NCI-H1092 (cell line): ENCODE measurements around the gene TLX2.

ENCODE experiments used
- DNase-seq: peaks from one replicate; lab custom pipeline; 2025; lab: John Stamatoyannopoulos, UW

TLX2 gene

DNA sequence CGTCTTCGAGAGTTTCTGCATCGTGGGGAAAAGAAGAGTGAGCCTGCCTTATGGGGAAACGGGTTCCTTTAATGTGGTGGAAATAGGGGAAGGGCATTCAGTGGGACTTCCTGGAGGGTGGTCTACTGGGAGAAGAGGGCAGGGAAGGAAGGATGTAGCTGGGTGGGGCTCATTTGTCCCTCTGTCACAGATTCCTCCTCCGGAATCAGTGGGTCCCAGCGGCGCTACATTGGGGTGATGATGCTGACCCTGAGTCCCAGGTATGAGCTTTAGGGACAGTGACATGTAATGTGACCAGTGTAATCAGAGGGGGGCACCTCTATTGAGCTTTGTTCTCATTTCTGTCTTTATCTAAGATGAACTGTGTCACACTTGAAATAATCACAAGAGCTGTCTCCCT is 17.4 kb downstream of the TLX2 start:
- no peak for DNase-seq

DNA sequence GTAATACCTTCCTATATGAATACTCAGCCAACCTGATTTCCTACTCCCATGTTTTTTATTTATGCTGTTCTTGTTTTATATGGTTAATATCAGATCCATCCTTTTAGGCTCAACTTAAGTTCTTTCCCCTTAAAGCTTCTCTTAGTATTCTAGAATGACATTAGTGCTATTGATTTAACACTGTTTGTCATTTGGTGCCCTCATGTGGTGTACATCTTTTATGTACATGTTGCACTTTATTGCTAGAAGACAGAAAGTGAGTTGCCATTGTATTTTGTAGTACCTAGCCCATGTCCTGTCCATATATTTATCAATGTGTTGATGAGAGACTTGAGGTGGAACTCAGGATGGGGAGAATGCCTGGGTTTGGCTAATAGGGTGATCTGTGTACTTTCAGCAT is 18.0 kb downstream of the TLX2 start:
- DNase-seq = no peak

DNA sequence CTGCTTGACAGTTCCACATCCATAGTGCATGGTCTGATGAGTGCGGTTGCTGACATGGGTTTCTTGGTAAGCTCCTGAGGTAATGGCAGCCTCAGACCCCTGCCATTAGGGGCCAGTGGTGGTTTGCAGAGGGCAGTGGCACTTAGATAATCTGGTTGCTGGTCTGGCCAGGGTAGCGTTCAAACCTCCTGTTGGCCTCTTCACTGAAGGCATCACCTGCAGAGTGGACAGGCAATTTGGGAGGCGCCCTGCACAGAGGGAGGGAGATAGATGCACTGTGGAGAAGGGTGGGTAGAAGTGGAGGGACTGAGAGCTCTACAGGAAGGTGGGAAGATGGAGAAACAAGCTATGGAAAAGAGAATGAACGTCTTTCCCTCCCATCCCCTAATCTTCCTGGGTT is 19.2 kb downstream of the TLX2 start:
- DNase-seq = no peak

DNA sequence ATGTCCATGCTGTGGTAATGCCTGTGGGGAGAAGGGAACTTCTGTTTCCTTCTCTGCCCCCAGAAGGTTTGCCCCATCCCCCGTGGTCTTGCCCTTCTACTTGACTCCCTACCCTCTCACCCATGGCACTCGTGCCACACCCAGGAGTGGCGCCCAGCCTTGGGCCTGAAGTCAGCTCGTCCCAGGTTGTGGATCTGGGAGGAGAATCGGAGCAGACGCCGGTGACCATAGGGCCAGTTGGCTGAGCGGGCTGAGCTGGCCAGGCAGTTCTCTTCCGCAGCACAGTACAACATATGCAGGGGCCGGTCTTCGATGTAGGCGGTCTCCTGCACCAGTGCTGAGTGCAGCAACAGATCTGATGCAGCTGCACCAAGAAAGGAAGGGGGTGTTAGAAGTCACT is 20.2 kb downstream of the TLX2 start:
- no peak for DNase-seq

DNA sequence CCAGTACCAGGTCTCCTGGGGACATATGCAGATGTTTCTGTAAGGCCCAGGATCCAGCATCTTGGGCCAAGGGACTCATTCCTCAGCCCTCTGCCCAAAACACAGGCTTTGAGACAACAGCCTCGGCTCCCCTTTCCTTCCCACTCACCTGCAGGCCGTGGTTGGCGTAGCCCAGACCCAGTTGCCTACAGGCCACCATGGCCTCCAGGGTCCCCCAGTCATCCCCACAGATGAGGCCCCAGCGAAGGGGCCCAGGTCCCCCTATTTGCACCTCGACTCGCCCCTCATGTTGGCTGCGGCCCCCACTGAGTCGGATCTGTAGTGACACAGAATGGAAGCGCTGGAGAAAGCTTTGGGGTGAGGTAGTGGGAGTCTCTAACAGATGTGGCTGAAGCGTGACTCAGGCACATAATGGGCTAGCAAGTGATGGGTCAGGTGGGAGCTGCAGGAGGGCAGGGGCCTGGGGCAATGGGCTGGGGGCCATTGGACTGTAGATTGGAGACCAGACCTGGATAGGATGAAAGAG is 21.3 kb downstream of the TLX2 start:
- DNase-seq = no peak

DNA sequence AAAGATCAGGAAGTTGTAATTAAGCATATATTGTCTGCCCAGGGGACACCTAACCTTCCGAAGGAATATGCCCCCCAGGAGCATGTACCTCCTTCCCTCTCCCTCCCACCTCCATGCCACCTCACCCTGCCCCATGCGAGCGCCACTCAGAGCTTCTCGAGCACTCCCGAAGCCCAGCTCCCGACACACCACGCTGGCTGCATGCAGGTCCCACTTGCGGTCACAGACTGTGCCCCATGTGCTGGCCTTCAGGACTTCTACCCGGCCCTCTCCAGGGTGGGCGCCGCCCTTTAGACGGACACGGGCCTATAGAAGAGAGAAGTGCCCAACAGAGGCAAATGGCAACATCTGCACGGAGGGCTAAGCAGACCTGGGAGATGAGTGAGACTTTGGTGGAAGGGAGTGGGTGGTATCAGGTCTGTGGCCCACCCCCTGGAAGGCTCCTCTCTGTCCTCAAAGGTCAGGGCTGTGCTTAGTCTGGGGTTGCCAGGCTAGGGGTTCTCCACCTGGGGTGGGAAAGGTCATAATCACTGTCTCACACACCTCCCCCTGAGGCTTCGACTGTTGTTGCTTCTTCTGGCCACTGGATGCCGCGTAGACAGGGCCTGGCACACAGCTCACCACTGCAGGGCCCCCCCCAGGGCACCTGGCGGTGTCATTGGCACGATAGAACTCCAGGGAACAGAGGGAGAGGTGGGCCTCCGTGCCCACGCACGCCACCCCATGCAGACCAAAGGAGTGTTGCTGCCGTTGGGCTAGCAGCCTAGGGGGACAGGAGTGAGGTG is 22.1 kb downstream of the TLX2 start:
- no peak for DNase-seq

DNA sequence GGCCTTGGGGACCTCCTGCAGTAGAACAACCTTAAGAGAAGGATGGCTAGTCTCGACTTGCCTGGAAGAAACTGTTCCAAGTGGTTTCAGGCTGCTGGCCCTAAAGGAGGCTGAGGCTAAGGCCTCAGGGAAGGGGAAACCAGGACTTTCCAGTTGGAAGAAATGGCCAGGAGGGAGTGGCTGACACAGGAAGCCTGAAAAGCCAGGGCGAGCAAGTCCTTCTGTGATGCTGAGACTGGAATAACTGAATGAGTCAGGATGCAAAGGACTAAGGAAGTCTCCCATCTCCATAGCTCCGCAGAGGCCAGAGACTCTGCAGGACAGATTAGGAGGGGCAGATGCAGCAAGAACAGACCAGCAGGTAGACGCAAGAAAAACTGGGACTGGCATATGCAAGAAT is 22.9 kb downstream of the TLX2 start:
- no peak for DNase-seq

DNA sequence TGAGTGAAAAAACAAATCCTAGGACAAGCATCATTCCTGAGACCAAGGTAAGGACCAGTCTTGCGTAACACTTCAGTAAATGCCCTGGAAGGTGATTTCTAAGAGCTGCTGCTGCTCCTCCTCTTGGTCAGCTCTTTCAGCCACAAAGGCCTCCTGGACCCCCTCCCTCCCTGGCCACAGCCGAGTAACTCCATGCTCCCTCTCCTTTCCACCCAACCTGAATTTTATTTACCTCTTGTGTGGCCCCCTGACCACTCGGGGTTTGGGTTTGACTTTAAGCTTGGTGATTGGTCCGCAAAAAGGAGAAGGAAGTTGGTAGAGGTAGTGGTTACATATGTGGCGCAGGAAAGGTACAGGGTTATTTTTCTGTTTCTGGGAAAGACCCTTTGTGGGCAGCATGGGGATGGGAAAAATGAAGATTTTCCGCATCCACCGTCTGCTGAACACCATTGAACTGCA is 24.7 kb downstream of the TLX2 start:
- DNase-seq = no peak

DNA sequence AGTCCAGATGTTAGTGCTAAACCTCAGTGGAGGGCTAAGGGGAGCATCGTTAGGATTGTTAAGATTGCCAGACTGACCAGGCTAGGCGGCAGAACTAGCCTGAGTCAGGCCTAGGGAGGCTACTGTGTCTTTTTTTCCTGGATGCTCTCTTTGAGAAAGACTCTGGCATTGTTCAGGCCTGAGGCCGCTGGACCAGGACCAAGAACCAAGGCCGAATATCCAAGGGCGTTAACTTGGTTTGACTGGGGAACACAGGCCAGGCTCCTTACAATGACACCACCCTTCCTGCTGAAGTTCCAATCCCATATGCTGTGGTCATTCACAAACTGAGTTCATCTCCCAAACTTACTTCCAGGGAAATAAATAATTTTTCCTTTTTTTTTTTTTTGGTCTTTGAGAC is 26.0 kb downstream of the TLX2 start:
- no peak for DNase-seq

DNA sequence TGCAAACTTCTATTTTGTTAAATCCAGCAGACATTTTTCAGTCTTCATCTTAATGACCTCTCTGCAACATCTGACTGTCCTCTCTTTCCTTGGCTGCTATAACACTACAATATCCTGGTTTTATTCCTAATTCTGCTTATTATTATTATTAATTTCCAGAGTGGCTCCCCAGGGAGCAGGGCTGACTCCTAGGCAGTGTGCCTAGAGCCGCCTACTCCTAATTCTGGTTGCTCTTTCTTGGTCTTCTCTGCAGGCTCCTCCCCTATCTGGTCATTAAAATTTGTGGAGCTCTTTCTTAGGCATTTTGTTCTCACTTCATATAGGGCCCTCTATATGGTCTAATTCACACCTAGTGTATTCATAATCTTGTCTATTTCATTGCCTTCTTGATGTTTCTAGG is 28.7 kb downstream of the TLX2 start:
- no peak for DNase-seq

DNA sequence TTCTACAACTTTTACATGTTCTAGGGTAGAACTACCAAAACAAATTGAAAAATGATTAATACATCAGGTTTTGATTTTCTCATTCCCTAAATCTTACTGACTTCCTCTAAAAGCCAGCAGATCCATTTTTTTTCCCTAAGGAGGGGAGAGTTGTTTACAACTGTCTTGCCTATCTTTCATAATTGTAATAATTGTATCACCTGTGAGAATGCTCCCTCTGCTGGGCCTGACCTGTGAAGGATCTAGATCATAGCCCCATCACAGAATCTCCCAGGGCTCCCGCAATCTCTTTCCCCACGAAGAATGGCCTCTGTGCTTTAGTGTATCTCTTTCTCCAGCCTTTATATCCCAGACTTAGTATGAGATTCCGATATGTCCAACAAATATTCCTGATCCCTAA is 30.4 kb downstream of the TLX2 start:
- DNase-seq = no peak

DNA sequence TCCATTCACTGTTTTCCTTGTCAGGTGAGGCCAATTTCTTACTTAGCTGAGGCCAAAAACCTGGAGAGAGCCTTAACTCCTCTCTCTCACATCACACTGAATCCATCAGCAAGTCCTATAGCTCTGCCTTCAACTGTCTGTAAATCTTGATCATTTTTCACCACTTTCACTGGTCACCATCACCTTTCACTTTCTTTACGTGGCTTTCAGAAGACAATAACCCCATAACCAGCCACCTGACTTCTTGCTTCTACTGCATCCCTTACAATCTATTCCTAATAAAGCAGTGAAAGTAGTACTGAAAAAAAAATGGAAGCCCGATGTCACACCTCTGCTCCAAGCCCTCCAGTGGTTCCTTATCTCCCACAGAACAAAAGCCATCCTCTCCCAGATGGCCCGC is 31.8 kb downstream of the TLX2 start:
- DNase-seq = no peak

DNA sequence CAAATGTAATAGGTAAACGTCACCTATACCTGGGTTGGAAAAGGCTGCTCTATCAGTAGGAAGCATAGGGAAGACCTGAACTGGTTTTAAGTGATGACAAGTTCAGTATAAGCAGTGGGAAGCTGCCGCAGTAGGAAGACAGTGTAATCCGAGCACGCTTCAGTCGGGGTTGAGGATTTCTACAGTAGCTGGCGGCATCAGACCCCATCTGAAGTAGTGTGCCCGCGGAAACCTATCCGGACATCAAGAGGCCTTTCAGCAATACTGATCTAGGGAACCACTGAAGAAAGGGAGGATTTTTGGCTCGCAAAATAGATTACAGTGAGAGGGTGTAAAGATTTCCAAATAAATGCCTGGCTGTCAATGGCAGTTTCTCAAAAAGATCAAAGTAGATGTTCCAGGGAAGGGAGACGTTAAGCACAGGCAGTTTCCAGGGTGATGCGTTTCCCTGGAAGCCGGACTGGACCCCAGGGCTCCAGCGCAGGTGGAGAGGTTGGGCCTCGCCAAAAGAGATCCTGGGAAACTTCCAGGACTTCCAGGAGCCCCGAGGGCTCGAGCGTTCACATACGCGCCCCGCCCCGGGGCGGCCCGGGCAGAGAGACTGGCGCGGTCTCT is 34.1 kb downstream of the TLX2 start:
- DNase-seq = no peak

DNA sequence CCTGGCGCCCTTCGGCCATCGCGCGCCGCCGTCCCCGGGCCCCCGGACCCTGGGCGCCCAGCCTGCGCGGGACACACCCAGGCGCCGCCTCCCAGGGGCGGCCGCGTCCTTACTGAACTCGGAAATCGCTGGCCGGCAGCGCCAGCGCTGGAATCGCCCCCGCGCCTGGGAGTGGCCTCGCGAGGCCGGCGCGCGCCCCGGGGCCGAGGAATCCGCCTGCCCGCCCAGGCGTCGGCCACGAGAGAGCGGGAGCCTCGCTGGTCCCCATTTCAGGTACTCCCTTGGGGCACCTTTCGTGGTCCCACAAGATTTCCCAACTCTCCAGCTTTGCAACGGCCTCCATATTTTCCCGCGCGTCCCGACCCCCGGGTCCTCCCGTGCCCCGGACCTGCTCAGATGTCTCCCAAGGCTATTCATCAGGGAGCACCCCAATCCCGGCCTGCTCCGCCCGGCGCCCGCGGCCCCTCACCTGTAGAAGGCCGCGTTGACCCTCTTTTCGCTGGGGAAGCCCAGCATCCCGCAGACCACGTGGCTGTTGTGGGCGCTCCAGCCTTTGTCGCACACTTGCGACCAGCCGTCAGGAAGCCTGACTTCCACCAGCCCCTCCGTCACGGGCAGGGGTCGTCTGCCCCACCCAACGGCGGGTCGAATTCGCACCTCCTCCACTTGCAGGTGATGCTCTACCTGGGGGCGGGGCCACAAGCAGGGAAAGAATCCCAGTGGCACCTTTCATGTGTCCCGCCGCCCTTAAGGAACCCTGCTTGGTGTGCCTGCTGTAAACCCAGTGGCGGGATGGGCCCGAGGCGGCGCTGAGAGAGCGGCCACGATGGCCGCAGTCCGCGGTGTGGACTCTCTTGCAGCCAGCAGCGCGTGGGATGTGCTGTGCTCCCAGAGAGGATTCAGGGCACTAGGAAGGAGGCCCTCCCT is 34.9 kb downstream of the TLX2 start:
- peak; percentile 35 for DNase-seq

DNA sequence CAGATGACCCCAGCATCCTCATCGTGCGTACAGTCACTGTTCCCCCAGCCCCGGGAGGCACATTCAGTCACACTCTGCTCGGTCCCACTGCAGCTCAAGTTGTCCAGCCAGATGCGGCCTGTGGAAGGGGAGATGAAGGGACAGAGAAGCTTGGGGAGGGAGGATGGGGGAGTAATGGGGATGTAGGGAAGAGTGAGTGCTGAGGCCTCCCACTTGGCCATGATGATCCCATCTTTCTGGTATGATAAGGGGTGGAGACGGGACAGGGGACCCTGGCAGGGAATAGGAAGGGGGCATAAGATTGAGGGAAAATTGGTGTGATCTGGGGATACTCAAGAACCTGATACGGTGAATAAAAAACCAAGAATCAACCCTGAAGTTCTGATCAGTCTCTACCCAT is 36.0 kb downstream of the TLX2 start:
- no peak for DNase-seq

DNA sequence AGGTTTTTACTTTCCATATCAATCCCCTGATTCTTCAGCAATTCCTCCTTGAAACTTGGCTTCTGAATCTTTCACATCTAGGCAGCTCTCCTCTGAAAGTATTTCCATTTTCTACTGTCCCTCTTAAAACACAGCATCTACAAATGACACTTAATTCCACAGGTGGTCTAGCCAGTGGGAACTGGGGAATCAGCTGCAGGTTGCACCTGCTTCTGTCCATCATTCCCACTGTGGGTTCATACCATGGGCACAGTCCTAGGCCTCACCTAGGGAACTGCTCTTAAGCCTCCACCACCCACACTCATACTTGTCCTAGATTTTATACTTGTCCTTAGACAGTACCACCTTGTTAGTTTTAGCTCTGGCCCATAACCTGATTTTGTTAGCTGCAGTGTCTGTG is 37.3 kb downstream of the TLX2 start:
- DNase-seq = no peak

DNA sequence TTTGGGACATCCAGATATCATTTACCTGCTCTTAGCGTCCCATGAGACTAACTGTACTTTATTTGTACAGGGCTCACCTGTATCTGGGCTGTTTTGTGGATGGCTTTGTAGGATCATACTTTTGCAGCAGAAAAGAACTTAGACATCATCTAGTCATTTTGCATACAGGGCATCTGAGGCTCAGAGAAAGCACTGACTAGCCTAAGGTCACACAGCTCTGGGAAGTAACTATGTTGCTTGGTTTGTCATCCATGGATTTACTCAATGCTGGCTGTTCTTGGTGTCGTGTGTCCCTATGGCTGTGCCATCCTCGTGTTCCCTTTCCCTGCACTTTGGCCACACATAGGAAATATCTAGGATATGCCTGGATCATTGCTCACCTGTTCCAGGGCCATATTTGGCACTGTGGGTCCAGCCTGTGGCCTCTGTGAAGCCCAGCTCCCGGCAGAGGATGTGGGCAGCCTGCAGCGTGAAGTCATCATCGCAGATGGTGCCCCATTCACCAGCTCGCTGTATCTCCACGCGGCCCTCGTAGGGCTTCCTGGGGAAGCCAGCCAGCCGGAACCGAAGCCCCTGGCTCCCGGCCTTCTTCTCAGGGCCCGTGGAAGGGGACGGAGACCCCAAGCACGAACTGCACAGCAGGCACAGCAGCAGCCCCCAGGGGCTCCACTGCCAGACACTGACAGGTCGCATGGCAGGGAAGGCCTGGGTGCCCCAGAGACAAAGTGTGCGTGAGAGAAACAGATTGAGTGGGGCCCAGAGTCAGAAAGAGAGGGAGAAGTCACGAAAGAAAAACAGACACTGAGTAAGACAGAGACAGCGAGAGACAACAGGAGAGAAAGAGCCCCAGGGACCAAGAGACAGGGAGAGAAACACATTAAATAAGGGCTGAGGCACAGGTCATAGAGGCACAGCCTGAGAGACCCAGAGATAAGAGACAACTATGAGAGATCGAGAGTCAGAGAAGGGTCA is 38.0 kb downstream of the TLX2 start:
- DNase-seq = no peak

DNA sequence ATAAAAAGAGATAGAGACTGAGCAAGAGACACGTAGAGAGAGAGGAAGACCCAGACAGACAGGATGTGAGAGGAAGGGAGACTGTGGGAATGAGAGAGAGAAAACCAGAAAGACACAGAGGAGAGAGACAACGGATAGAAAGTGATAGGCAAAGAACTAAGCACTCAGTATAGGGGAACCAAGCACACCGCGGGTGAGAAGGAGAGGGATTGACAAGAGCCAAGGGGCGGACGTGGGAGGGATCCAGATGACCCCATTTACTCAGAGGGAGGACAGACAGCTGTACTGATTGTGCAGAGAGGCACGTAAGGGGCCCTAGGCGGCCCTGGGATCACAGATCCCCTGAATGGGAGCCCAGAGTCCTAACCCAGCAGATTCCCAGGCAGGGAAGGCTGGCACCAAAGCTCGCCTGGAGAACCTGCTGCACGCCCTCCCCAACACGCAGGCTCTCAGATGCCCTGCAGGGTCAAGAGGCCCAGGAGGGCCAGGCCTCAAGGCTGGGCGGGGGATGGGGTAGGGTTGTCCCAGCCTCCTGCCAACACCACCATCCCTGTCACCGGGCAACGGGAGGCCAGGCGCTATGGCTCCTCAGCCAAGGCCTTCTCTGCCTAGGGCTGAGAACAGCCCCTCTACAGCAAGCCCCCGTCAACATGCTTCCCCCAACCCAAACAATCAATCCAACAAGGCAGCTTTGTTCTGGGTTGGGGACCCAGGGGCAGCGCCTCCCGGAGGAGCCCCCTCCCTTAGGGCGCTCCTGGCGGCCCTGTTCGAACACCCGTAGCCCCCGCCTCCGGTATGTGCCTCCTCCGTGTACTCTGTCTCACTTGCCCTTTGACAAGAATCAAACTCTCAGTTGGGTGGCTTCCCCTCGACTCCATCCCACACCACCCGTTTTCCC is 38.9 kb downstream of the TLX2 start:
- no peak for DNase-seq

DNA sequence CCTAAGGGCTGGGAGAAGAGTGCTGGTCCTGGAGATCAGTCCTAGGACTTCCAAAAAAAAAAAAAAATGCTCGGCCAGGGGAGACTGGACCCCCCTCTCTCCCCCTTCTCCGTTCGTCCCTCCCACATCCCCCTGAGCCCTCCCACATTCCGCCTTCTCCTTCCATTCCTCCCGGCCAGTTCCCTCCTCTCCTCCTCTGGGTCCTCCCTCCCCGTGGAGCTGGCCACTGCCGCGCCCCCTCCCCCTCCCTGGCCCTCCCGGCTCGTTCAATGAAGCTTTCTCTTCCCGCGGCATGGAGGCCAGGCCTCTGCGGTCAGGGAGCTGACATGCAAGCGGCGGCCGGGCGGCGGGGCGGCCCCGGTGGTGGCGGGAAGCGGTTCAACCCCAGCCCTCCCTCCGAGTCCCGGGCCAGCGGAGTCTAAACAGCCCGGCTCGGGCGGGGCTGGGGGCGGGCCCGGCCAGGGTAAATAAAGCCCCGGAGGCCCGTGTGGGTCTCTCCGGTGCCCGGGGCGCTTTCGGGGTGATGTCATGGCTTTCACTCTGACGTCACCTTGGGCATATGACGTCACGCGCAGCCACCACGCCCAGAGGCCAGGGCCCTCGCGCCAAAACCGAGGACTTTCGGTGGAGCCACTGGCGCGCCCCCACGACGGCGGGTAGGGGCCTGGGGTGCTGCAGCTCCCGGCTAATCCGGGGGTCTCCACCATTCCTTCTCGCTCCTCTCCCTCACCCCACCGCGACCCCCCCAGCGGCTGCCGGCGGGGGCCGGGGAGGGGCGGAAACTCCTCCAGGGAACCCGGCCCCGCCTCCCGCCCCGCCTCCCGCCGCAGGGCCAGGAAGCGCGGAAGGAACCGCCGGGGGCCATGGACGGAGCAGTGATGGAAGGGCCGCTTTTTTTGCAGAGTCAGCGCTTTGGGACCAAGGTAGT is 39.9 kb downstream of the TLX2 start, which contains the start of the genes DOK1 and LOXL3:
TSS of gene DOK1 (plus strand) at position 829 of the 928 bp plus-strand sequence. CDS start at position 864, 35 bp downstream.
TSS of gene LOXL3 (minus strand) at position 51 of the 928 bp plus-strand sequence. CDS start 1,308 bp downstream, outside the sequence.
- peak; percentile 43 for DNase-seq
